Breast epithelium (tissue), 4 donors: ENCODE data around the gene CD2BP2. TPM values are rescaled to one million over a fixed set of nuclear protein-coding genes. Genes with fewer than 3 reads are reported as not detected.
A peak's percentile ranks its signal among the peaks of the same experiment; 100 is the strongest.
"Not testable (repeated sequence)": the region's sequence is repeated elsewhere in the genome, so short reads cannot be mapped to it uniquely, and the experiment has no call there.

ENCODE experiments used
- DNase-seq, 2 donors: peaks; one replicate each; pipeline ENCODE4 v3.0.0-alpha.2; 2019; ENCODE audit warnings: low spot score in 2 of 2
- H3K27ac ChIP-seq, 2 donors: fragments of 200-600 bp; sonication (generic) in 1 of 2; one replicate each; pipeline ENCODE4 v1.5.1; 2016 to 2019; ENCODE audit warnings: mild to moderate bottlenecking in 1 of 2
- H3K27me3 ChIP-seq, 2 donors: fragments of 200-600 bp; sonication (generic) in 1 of 2; one replicate each; pipeline versions ENCODE4 v1.5.1 to v1.6.0; 2017 to 2019; ENCODE audit warnings: control low read depth in 1 of 2, mild to moderate bottlenecking in 1 of 2
- H3K36me3 ChIP-seq: fragments of 200-600 bp; one replicate; pipeline ENCODE4 v1.5.1; 2019
- H3K4me1 ChIP-seq, 2 donors: fragments of 200-600 bp; sonication (generic); one replicate each; pipeline ENCODE4 v1.5.1; 2016 to 2019; ENCODE audit warnings: control low read depth in 1 of 2
- H3K4me3 ChIP-seq, 3 donors: fragments of 200-600 bp; sonication (generic); 1 replicate in 2 of 3; 2 replicates in 1 of 3; pipeline ENCODE4 v1.5.1; 2016 to 2019; ENCODE audit warnings: mild to moderate bottlenecking in 3 of 3, moderate library complexity in 2 of 3
- H3K9me3 ChIP-seq, 2 donors: fragments of 200-600 bp; sonication (generic) in 1 of 2; one replicate each; pipeline ENCODE4 v1.5.1; 2016 to 2019; ENCODE audit warnings: control low read depth in 1 of 2
- CTCF ChIP-seq, 3 donors: fragments of 450-650 bp; IDR thresholded peaks; one replicate each; pipeline ENCODE4 v1.5.1; 2016 to 2017; ENCODE audit warnings: antibody characterized with exemption in 3 of 3, mild to moderate bottlenecking in 3 of 3, moderate library complexity in 3 of 3
- POLR2A ChIP-seq: fragments of 450-650 bp; IDR thresholded peaks from one replicate; pipeline ENCODE4 v1.6.1; 2016; ENCODE audit warnings: antibody characterized with exemption, mild to moderate bottlenecking, moderate library complexity
- POLR2AphosphoS5 ChIP-seq, 3 donors: sonication (generic); formaldehyde crosslinking; IDR thresholded peaks; one replicate each; pipeline ENCODE4 v1.6.1; 2017; ENCODE audit warnings: antibody characterized with exemption in 3 of 3
- intact Hi-C: fragments of 100-400 bp; cut with DNase I; formaldehyde crosslinking; loops from one replicate; pipeline ENCODE4 v1.15.1; 2023; ENCODE audit warnings: low total_unique reads
- total RNA-seq, 3 donors: library from RNA; depleted of rRNA; stranded (reverse); fragments of >200 nt; gene quantifications; one replicate each; pipeline ENCODE4 v1.1.0, GENCODE V29; 2016

CD2BP2 gene
- total RNA-seq, 3 donors from 2014 or later = 26.2 to 47.2 (median 38.3) TPM

DNA sequence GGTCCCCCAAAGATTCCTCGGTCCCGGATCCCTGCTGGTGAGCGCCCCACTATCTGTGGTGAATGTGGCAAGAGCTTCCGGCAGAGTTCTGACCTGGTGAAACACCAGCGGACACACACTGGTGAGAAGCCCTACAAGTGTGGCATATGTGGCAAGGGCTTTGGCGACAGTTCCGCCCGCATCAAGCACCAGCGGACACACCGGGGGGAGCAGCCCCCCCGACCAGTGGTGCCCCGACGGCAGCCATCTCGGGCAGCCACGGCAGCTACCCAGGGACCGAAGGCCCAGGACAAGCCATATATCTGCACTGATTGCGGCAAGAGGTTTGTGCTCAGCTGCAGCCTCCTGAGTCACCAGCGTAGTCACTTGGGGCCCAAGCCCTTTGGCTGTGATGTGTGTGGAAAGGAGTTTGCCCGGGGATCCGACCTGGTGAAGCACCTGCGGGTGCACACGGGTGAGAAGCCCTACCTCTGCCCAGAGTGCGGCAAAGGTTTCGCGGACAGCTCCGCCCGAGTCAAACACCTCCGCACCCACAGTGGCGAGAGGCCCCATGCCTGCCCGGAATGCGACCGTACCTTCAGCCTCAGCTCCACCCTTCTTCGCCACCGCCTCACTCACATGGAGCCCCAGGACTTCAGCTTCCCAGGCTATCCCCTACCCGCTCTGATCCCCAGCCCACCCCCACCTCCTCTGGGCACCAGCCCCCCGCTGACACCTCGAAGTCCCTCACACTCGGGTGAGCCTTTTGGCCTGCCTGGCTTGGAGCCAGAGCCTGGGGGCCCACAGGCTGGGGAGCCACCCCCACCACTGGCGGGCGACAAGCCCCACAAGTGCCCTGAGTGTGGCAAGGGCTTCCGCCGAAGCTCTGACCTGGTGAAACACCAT lies 42.9 kb upstream of the CD2BP2 start:
- H3K4me3 ChIP-seq = no peak overlapping the region
- no peak overlapping the region for H3K27ac ChIP-seq
- DNase-seq = no peak
- no peaks in the 10 kb centered on the region for H3K27me3 ChIP-seq
- intact Hi-C loops = no loop called here
- TF ChIP-seq CTCF (IDR thresholded peaks at IDR 0.05) = no peak
- no peak for TF ChIP-seq POLR2A
- no peak for TF ChIP-seq POLR2AphosphoS5 (IDR thresholded peaks at IDR 0.05)
- H3K4me1 ChIP-seq = peaks cover 0 to 9% of the 10 kb centered on the region in 2 donors
- no peaks in the 10 kb centered on the region for H3K36me3 ChIP-seq
- no peaks in the 10 kb centered on the region for H3K9me3 ChIP-seq

GRCh38 chr16:30397056-30397455 lies 41.9 kb upstream of the CD2BP2 start:
- no peak overlapping the region for H3K27ac ChIP-seq
- no peak for TF ChIP-seq POLR2AphosphoS5 (IDR thresholded peaks at IDR 0.05)
- no peak for TF ChIP-seq CTCF (IDR thresholded peaks at IDR 0.05)
- TF ChIP-seq POLR2A = no peak
- peaks cover 0 to 9% of the 10 kb centered on the region in 2 donors for H3K4me1 ChIP-seq
- intact Hi-C loops = no loop called here
- H3K36me3 ChIP-seq = no peaks in the 10 kb centered on the region
- H3K27me3 ChIP-seq = no peaks in the 10 kb centered on the region
- H3K4me3 ChIP-seq = no peak overlapping the region
- DNase-seq = no peak
- no peaks in the 10 kb centered on the region for H3K9me3 ChIP-seq

- H3K4me1 ChIP-seq, H3K9me3 ChIP-seq, H3K27ac ChIP-seq, H3K36me3 ChIP-seq, H3K27me3 ChIP-seq, DNase-seq, intact Hi-C loops, H3K4me3 ChIP-seq: not testable (repeated sequence)
Observed at GRCh38 chr16:30396627-30397026, 41.5 kb upstream of the CD2BP2 start.

GRCh38 chr16:30395992-30396585 lies 41.0 kb upstream of the CD2BP2 start:
- peak overlapping the region; percentile 72 to 93 (median 72) for H3K4me3 ChIP-seq
- peak overlapping the region; percentile 76 to 77 for H3K27ac ChIP-seq
- intact Hi-C loops = no loop called here
- H3K4me1 ChIP-seq = peaks cover 0 to 9% of the 10 kb centered on the region in 2 donors
- no peaks in the 10 kb centered on the region for H3K36me3 ChIP-seq
- H3K9me3 ChIP-seq = no peaks in the 10 kb centered on the region
- no peaks in the 10 kb centered on the region for H3K27me3 ChIP-seq
- no peak for DNase-seq
- no peak for TF ChIP-seq POLR2AphosphoS5 (IDR thresholded peaks at IDR 0.05)
- no peak for TF ChIP-seq CTCF (IDR thresholded peaks at IDR 0.05)
- no peak for TF ChIP-seq POLR2A

DNA sequence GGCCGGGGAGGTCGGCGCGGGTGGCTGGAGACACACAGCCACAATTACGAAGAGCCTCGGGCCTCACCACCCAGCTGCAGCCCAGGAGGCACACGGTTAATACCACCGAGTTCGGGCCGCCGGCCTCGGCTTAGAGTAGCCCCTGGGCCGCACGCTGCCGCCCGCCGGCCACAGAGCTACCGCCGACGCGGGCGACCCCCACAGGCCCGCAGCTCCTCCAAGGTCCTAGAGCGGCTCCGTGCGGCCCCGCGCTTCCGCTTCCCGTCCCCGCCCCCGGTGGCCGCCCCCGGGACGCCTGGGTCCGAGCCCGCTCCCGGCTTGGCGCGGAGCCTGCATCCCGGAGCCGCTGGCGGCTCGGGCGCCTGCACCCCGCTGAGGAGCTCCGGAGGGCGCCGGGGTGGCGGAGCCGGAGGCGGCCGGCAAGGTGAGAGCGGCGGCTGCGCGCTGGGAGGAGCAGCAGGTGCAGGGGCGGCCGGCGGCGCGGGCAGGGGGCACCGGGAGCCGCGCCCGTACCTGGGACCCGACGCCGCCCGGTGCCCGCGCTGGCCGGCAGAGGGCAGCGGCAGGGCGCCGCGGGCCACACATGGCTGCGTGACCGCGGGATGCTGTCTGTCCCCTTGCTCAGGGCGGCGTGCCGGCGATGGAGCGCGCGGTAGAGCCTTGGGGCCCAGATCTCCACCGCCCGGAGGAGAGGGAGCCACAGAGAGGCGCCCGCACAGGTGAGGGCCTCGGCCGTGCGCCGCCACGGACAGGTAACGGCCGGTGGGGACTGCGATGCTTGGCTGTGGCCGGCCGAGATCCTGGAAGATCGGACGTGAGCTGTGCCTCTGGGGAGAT lies 40.3 kb upstream of the CD2BP2 start, which contains the start of gene ZNF48:
ZNF48 (plus strand) TSS at position 266 of the 837 bp plus-strand sequence; CDS start at position 641, 375 bp downstream.
- intact Hi-C loops = no loop called here
- Histone ChIP-seq H3K9me3 (no peaks in the 10 kb centered on the region), H3K27me3 (no peaks in the 10 kb centered on the region), H3K4me3 (peak within 1 kb of the TSS; percentile 72 to 93 (median 72)), H3K4me1 (peaks cover 0 to 9% of the 10 kb centered on the region in 2 donors), H3K36me3 (no peaks in the 10 kb centered on the region), H3K27ac (peak within 1 kb of the TSS; percentile 76 to 77)
- peak; percentile 55 to 80 for DNase-seq
- TF ChIP-seq CTCF (IDR thresholded peaks at IDR 0.05) (peak in 1 of 3 donors; percentile 42), POLR2A (no peak), POLR2AphosphoS5 (IDR thresholded peaks at IDR 0.05) (peak; percentile 26 to 52 (median 50))
